Psoas muscle (tissue), 8 donors: ENCODE results near the gene USP10. TPM values are rescaled to one million over a fixed set of nuclear protein-coding genes. Genes with fewer than 3 reads are reported as not detected.
A peak's percentile ranks its signal among the peaks of the same experiment; 100 is the strongest.

Experiments
- ATAC-seq, 4 donors: fragments of 200-7000 bp; cut with Tn5 transposase; one replicate each; pipeline ENCODE4 v1.9.1; 2020; ENCODE audit warnings: moderate library complexity in 3 of 4, mild to moderate bottlenecking in 2 of 4
- DNase-seq, 2 donors: peaks; one replicate each; pipeline ENCODE4 v3.0.0-alpha.2; 2020
- H3K27ac ChIP-seq: fragments of 200-600 bp; one replicate; pipeline ENCODE4 v1.8.0; 2022
- H3K27me3 ChIP-seq, 3 donors: fragments of 200-600 bp in 1 of 3; one replicate each; pipeline versions ENCODE4 v1.6.1 to v1.8.0; 2013 to 2022; ENCODE audit warnings: low read length in 2 of 3, mild to moderate bottlenecking in 2 of 3, moderate library complexity in 1 of 3; ENCODE audit not compliant: insufficient read depth in 3 of 3
- H3K36me3 ChIP-seq, 2 donors: fragments of 200-600 bp in 1 of 2; one replicate each; pipeline versions ENCODE4 v1.6.1 to v1.8.0; 2013 to 2022; ENCODE audit warnings: low read depth in 1 of 2, mild to moderate bottlenecking in 1 of 2, moderate library complexity in 1 of 2; ENCODE audit not compliant: insufficient read depth in 1 of 2
- H3K4me1 ChIP-seq: fragments of 200-600 bp; one replicate; pipeline ENCODE4 v1.8.0; 2022
- H3K4me3 ChIP-seq: fragments of 200-600 bp; one replicate; pipeline ENCODE4 v1.8.0; 2022; ENCODE audit warnings: mild to moderate bottlenecking
- H3K9me3 ChIP-seq: fragments of 200-600 bp; one replicate; pipeline ENCODE4 v1.8.0; 2022
- CTCF ChIP-seq: fragments of 200-600 bp; IDR thresholded peaks from one replicate; pipeline ENCODE4 v1.8.0; 2022; ENCODE audit warnings: antibody characterized with exemption
- WGBS, 3 donors: extraction: QIAGEN DNeasy Blood & Tissue Kit; methylation state at CpG; one replicate each; pipeline versions ENCODE4 v1.1.6 to v1.1.7; 2013; 5-methylcytosine and 5-hydroxymethylcytosine counted together
- intact Hi-C, 2 donors: fragments of 100-400 bp; cut with DNase I; formaldehyde crosslinking; loops; one replicate each; pipeline versions ENCODE4 v1.11.0 to v1.14.2; 2022
- polyA plus RNA-seq, 3 donors: library from polyadenylated mRNA; stranded (reverse); fragments of 200-250 nt; gene quantifications; one replicate each; pipeline ENCODE4 v1.2.3, GENCODE V29; 2013
- total RNA-seq, 4 donors: library from RNA; stranded (reverse); fragmentation: NEBNext Ultra II Directional in 2 of 4; extraction: Animal tissue kit (Norgen Biotek cat#: 25700) in 2 of 4; gene quantifications; one replicate each; pipeline versions ENCODE4 v1.2.1 to v1.2.4, GENCODE V29; 2021 to 2023
- donor health status: healthy with polysubstance abuse.
- donor health status: DM: no; HTN: no; CAD: no; lungs with moderate emphysema.
- donor health status: Bipolar disorder and iron deficiency.
- donor health status: healthy.
- donor health status: DM: yes; HTN: yes; CAD: no.
- donor health status: DM: no; HTN: no; CAD: no.
- donor health status: DM: no; HTN: no; CAD: no.
- donor health status: DM: yes; HTN: yes; CAD: no.

Gene USP10
- total and polyA plus RNA-seq, 7 donors: 33.9 to 93.0 (median 69.2) TPM

GRCh38 chr16:84820305-84820684 is 120.5 kb downstream of the USP10 start:
- 9 to 35% (median 21%) methylated on average over 8 of the region's 8 CpGs for WGBS, 3 donors
- ATAC-seq (peak in 2 of 4 donors; percentile 6 to 9), DNase-seq (no peak)
- Histone ChIP-seq H3K4me1 (no peaks in the 10 kb centered on the region), H3K9me3 (no peaks in the 10 kb centered on the region), H3K27ac (no peak overlapping the region), H3K36me3 (no peaks in the 10 kb centered on the region), H3K4me3 (peak overlapping the region; percentile 65), H3K27me3 (peaks cover 0 to 48% (median 0%) of the 10 kb centered on the region in 3 donors)
- intact Hi-C loops: no loop called here
- no peak for TF ChIP-seq CTCF

- intact Hi-C loops: no loop called here
- WGBS, 3 donors: 19 to 44% (median 24%) methylated on average over 11 to 12 of the region's 12 CpGs
These were observed 121.0 kb downstream of the USP10 start for GRCh38 chr16:84820771-84821170.

DNA sequence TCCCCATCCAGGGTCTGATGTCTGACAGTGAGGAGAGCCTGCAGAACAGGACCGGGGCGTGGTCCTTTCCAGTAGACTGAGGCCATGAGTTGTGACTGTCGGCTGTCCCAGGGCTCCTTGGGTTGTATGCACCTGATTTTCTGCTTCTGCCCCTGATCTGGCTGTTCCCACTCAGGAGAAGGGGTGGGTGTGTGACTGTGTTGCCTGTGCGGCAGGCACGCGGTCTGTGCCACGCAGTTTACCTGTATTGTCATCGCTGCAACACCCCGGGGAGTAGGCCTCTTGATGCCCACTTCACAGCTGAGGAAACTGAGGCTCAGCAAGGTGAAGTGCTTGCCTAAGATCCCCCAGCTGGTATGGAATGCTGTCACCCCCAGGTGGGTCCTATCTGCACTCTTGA is 121.4 kb downstream of the USP10 start:
- intact Hi-C loops: no loop called here
- Histone ChIP-seq H3K27ac (no peak overlapping the region), H3K36me3 (no peaks in the 10 kb centered on the region), H3K4me1 (no peaks in the 10 kb centered on the region), H3K27me3 (peaks cover 0 to 42% (median 0%) of the 10 kb centered on the region in 3 donors), H3K4me3 (peak overlapping the region; percentile 65), H3K9me3 (no peaks in the 10 kb centered on the region)
- no peak for TF ChIP-seq CTCF
- ATAC-seq (no peak), DNase-seq (peak in 1 of 2 donors; percentile 50)
- WGBS, 3 donors: 69 to 86% (median 74%) methylated on average over 9 of the region's 9 CpGs

More at GRCh38 chr16:84820771-84821170, 121.0 kb downstream of the USP10 start:
- no peaks in the 10 kb centered on the region for H3K4me1 ChIP-seq
- H3K9me3 ChIP-seq: no peaks in the 10 kb centered on the region
- H3K36me3 ChIP-seq: no peaks in the 10 kb centered on the region
- peaks cover 0 to 43% (median 0%) of the 10 kb centered on the region in 3 donors for H3K27me3 ChIP-seq
- no peak for TF ChIP-seq CTCF
- H3K27ac ChIP-seq: no peak overlapping the region
- DNase-seq: peak in 1 of 2 donors; percentile 34
- no peak for ATAC-seq
- H3K4me3 ChIP-seq: peak overlapping the region; percentile 65

GRCh38 chr16:84821728-84822689 is 122.2 kb downstream of the USP10 start:
- TF ChIP-seq CTCF: no peak
- peaks cover 0 to 42% (median 0%) of the 10 kb centered on the region in 3 donors for H3K27me3 ChIP-seq
- peak overlapping the region; percentile 65 for H3K4me3 ChIP-seq
- peak overlapping the region; percentile 38 for H3K27ac ChIP-seq
- no peaks in the 10 kb centered on the region for H3K4me1 ChIP-seq
- no peak for ATAC-seq
- H3K36me3 ChIP-seq: no peaks in the 10 kb centered on the region
- peak in 1 of 2 donors; percentile 36 for DNase-seq
- no peaks in the 10 kb centered on the region for H3K9me3 ChIP-seq
- intact Hi-C loops: no loop called here
- WGBS, 3 donors: 41 to 69% (median 44%) methylated on average over 13 of the region's 13 CpGs
